ENCODE data around the gene NDEL1.

NDEL1 gene

DNA sequence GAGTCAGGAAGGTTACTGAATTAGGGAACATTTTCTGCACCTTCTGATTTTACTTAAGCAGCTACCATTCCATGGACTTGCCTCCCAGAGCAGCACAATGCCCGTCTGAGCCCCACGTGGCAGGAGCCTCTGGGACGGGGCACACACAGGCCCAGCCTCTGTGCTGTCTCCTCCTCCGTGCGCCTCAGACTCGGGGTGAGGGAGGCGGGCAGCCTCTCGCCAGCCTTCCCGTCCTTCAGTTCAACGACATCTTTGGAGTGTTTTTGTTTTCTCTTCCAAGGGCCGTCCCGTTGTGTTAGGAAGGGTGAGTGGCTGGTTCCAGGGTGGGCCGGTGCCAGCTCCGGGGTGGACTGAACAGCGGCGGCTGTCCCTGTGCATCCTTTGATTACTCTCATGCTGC is 31.8 kb downstream of the NDEL1 start:
- no peaks in the 10 kb centered on the region for H3K27me3 ChIP-seq (ENCODE audit: control insufficient read depth in 1 of 2, insufficient read depth in 2 of 2, low read length in 2 of 2)
- H3K4me1 ChIP-seq (ENCODE audit: control insufficient read depth, insufficient read depth, low read length): peaks cover 33% of the 10 kb centered on the region
- H3K9me3 ChIP-seq (ENCODE audit: control insufficient read depth in 2 of 2, low read length in 2 of 2): no peaks in the 10 kb centered on the region
- no peak overlapping the region for H3K27ac ChIP-seq (ENCODE audit: low read length)
- H3K9ac ChIP-seq (ENCODE audit: low read length in 2 of 2): no peak overlapping the region
- H3K36me3 ChIP-seq (ENCODE audit: control insufficient read depth in 2 of 2, insufficient read depth in 2 of 2, low read length in 2 of 2): peaks cover 32 to 44% of the 10 kb centered on the region in 2 donors
- H3K4me3 ChIP-seq (ENCODE audit: low read length in 2 of 2): no peak overlapping the region

DNA sequence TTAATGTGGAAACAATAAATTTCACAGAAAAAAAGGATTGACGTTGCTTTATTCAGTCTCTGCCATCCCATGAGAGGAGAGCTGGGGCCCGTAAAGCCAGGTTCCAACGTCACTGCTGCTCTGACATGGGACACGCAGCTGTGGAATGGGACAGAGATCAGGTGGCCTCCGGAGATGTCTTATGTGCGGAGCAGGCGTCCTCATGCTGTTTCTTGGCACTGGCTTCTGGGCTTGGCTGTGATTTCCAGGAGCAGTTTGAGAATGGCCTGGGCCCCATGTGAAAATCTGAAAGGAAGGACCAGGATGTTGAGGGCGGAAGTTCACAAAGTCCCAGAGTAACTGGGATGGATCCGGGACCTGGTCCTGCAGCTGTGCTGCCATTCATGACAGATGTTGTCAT is 32.4 kb downstream of the NDEL1 start:
- no peak overlapping the region for H3K9ac ChIP-seq (ENCODE audit: low read length in 2 of 2)
- no peaks in the 10 kb centered on the region for H3K9me3 ChIP-seq (ENCODE audit: control insufficient read depth in 2 of 2, low read length in 2 of 2)
- no peak overlapping the region for H3K4me3 ChIP-seq (ENCODE audit: low read length in 2 of 2)
- peaks cover 33% of the 10 kb centered on the region for H3K4me1 ChIP-seq (ENCODE audit: control insufficient read depth, insufficient read depth, low read length)
- no peaks in the 10 kb centered on the region for H3K27me3 ChIP-seq (ENCODE audit: control insufficient read depth in 1 of 2, insufficient read depth in 2 of 2, low read length in 2 of 2)
- no peak overlapping the region for H3K27ac ChIP-seq (ENCODE audit: low read length)
- peaks cover 27 to 45% of the 10 kb centered on the region in 2 donors for H3K36me3 ChIP-seq (ENCODE audit: control insufficient read depth in 2 of 2, insufficient read depth in 2 of 2, low read length in 2 of 2)

DNA sequence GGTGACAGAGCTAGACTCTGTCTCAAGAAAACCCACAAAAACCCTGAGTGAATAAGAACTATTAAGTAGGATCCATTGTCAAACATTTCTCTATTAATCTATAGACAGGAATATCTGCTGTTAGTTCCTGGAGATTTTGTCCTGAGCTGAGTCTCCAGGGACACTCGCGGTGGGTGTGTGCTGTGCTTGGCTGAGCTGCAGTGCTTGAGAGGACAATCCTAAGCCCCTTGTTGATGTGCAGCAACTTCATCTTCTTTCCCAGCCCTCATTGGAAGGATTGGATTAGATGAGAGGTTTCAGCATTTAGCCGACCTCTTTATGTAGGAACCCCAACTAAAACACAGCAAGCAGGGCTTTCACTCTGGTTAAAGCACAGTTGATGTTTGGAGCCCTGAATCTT is 33.3 kb downstream of the NDEL1 start:
- Histone ChIP-seq H3K9me3 (ENCODE audit: control insufficient read depth in 2 of 2, low read length in 2 of 2) (no peaks in the 10 kb centered on the region), H3K27ac (ENCODE audit: low read length) (no peak overlapping the region), H3K36me3 (ENCODE audit: control insufficient read depth in 2 of 2, insufficient read depth in 2 of 2, low read length in 2 of 2) (peaks cover 28 to 44% of the 10 kb centered on the region in 2 donors), H3K27me3 (ENCODE audit: control insufficient read depth in 1 of 2, insufficient read depth in 2 of 2, low read length in 2 of 2) (no peaks in the 10 kb centered on the region), H3K9ac (ENCODE audit: low read length in 2 of 2) (no peak overlapping the region), H3K4me3 (ENCODE audit: low read length in 2 of 2) (no peak overlapping the region), H3K4me1 (ENCODE audit: control insufficient read depth, insufficient read depth, low read length) (peaks cover 33% of the 10 kb centered on the region)

DNA sequence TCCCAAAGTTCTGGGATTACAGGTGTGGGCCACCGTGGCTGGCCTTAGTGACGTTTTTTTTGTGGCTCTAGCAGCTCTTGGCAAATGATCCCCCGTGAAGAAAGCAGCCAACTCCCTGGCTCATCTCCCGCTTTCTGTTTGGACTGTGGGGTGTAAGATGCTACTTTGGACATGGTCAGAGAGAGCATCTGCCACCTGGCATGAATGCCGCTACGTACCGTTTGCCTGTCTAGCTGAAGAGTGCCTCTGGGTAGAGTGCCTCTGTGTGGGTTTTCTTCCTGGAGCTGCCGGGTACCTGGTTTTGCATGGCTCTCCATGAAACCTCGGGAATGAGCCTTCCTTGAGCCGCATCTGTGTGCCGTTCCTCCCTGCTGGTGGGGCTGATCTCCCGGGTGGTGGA is 34.3 kb downstream of the NDEL1 start:
- Histone ChIP-seq H3K9ac (ENCODE audit: low read length in 2 of 2) (no peak overlapping the region), H3K4me3 (ENCODE audit: low read length in 2 of 2) (no peak overlapping the region), H3K36me3 (ENCODE audit: control insufficient read depth in 2 of 2, insufficient read depth in 2 of 2, low read length in 2 of 2) (peaks cover 34 to 44% of the 10 kb centered on the region in 2 donors), H3K27ac (ENCODE audit: low read length) (peak overlapping the region; percentile 31), H3K27me3 (ENCODE audit: control insufficient read depth in 1 of 2, insufficient read depth in 2 of 2, low read length in 2 of 2) (no peaks in the 10 kb centered on the region), H3K4me1 (ENCODE audit: control insufficient read depth, insufficient read depth, low read length) (peaks cover 29% of the 10 kb centered on the region), H3K9me3 (ENCODE audit: control insufficient read depth in 2 of 2, low read length in 2 of 2) (no peaks in the 10 kb centered on the region)

- Histone ChIP-seq H3K27me3 (ENCODE audit: control insufficient read depth in 1 of 2, insufficient read depth in 2 of 2, low read length in 2 of 2) (no peaks in the 10 kb centered on the region), H3K27ac (ENCODE audit: low read length) (peak overlapping the region; percentile 31), H3K36me3 (ENCODE audit: control insufficient read depth in 2 of 2, insufficient read depth in 2 of 2, low read length in 2 of 2) (peaks cover 39 to 48% of the 10 kb centered on the region in 2 donors), H3K9me3 (ENCODE audit: control insufficient read depth in 2 of 2, low read length in 2 of 2) (no peaks in the 10 kb centered on the region), H3K4me1 (ENCODE audit: control insufficient read depth, insufficient read depth, low read length) (peaks cover 24% of the 10 kb centered on the region), H3K4me3 (ENCODE audit: low read length in 2 of 2) (peak overlapping the region; percentile 9 to 15), H3K9ac (ENCODE audit: low read length in 2 of 2) (no peak overlapping the region)
These were observed 34.9 kb downstream of the NDEL1 start for GRCh38 chr17:8470447-8471047.

DNA sequence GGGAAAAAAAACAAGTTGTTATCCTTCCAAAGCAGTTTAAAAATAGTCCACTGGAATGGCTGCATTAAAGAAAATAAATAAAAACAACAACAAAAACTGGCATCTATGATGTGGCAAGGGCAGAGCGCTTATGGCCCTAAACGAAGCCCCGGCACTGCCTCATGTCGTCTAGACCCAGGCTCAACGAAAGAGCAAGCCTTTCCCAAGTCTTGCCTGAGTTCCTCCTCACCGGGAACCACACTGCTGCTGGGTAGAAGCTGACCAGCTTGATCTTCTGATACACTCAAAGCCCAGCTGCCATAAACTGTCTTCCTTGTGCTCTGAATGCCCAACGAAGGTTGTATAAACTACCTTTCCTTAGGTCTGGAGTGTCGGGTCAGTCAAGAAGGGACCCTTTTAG is 37.0 kb downstream of the NDEL1 start:
- Histone ChIP-seq H3K27ac (ENCODE audit: low read length) (no peak overlapping the region), H3K4me3 (ENCODE audit: low read length in 2 of 2) (no peak overlapping the region), H3K9me3 (ENCODE audit: control insufficient read depth in 2 of 2, low read length in 2 of 2) (no peaks in the 10 kb centered on the region), H3K27me3 (ENCODE audit: control insufficient read depth in 1 of 2, insufficient read depth in 2 of 2, low read length in 2 of 2) (no peaks in the 10 kb centered on the region), H3K4me1 (ENCODE audit: control insufficient read depth, insufficient read depth, low read length) (peaks cover 15% of the 10 kb centered on the region), H3K9ac (ENCODE audit: low read length in 2 of 2) (no peak overlapping the region), H3K36me3 (ENCODE audit: control insufficient read depth in 2 of 2, insufficient read depth in 2 of 2, low read length in 2 of 2) (peaks cover 44 to 58% of the 10 kb centered on the region in 2 donors)

GRCh38 chr17:8473451-8474192 is 37.9 kb downstream of the NDEL1 start:
- no peak overlapping the region for H3K27ac ChIP-seq (ENCODE audit: low read length)
- H3K36me3 ChIP-seq (ENCODE audit: control insufficient read depth in 2 of 2, insufficient read depth in 2 of 2, low read length in 2 of 2): peaks cover 43 to 58% of the 10 kb centered on the region in 2 donors

GRCh38 chr17:8474826-8475225 is 39.1 kb downstream of the NDEL1 start:
- Histone ChIP-seq H3K27ac (ENCODE audit: low read length) (no peak overlapping the region), H3K9ac (ENCODE audit: low read length in 2 of 2) (no peak overlapping the region), H3K4me3 (ENCODE audit: low read length in 2 of 2) (no peak overlapping the region), H3K27me3 (ENCODE audit: control insufficient read depth in 1 of 2, insufficient read depth in 2 of 2, low read length in 2 of 2) (no peaks in the 10 kb centered on the region), H3K36me3 (ENCODE audit: control insufficient read depth in 2 of 2, insufficient read depth in 2 of 2, low read length in 2 of 2) (peaks cover 43 to 63% of the 10 kb centered on the region in 2 donors), H3K4me1 (ENCODE audit: control insufficient read depth, insufficient read depth, low read length) (peaks cover 17% of the 10 kb centered on the region), H3K9me3 (ENCODE audit: control insufficient read depth in 2 of 2, low read length in 2 of 2) (no peaks in the 10 kb centered on the region)

More at GRCh38 chr17:8473451-8474192, 37.9 kb downstream of the NDEL1 start:
- Histone ChIP-seq H3K27me3 (ENCODE audit: control insufficient read depth in 1 of 2, insufficient read depth in 2 of 2, low read length in 2 of 2) (no peaks in the 10 kb centered on the region), H3K9ac (ENCODE audit: low read length in 2 of 2) (no peak overlapping the region), H3K4me1 (ENCODE audit: control insufficient read depth, insufficient read depth, low read length) (peaks cover 12% of the 10 kb centered on the region), H3K9me3 (ENCODE audit: control insufficient read depth in 2 of 2, low read length in 2 of 2) (no peaks in the 10 kb centered on the region), H3K4me3 (ENCODE audit: low read length in 2 of 2) (no peak overlapping the region)

- peaks cover 43 to 62% of the 10 kb centered on the region in 2 donors for H3K36me3 ChIP-seq (ENCODE audit: control insufficient read depth in 2 of 2, insufficient read depth in 2 of 2, low read length in 2 of 2)
- H3K4me3 ChIP-seq (ENCODE audit: low read length in 2 of 2): no peak overlapping the region
These were observed 39.5 kb downstream of the NDEL1 start for GRCh38 chr17:8475227-8475626.

GRCh38 chr17:8475781-8476180 is 40.1 kb downstream of the NDEL1 start:
- Histone ChIP-seq H3K4me3 (ENCODE audit: low read length in 2 of 2) (no peak overlapping the region), H3K36me3 (ENCODE audit: control insufficient read depth in 2 of 2, insufficient read depth in 2 of 2, low read length in 2 of 2) (peaks cover 43 to 64% of the 10 kb centered on the region in 2 donors), H3K9me3 (ENCODE audit: control insufficient read depth in 2 of 2, low read length in 2 of 2) (no peaks in the 10 kb centered on the region), H3K27me3 (ENCODE audit: control insufficient read depth in 1 of 2, insufficient read depth in 2 of 2, low read length in 2 of 2) (no peaks in the 10 kb centered on the region), H3K4me1 (ENCODE audit: control insufficient read depth, insufficient read depth, low read length) (peaks cover 16% of the 10 kb centered on the region), H3K9ac (ENCODE audit: low read length in 2 of 2) (no peak overlapping the region), H3K27ac (ENCODE audit: low read length) (no peak overlapping the region)

More at GRCh38 chr17:8475227-8475626, 39.5 kb downstream of the NDEL1 start:
- Histone ChIP-seq H3K27me3 (ENCODE audit: control insufficient read depth in 1 of 2, insufficient read depth in 2 of 2, low read length in 2 of 2) (no peaks in the 10 kb centered on the region), H3K4me1 (ENCODE audit: control insufficient read depth, insufficient read depth, low read length) (peaks cover 17% of the 10 kb centered on the region), H3K9me3 (ENCODE audit: control insufficient read depth in 2 of 2, low read length in 2 of 2) (no peaks in the 10 kb centered on the region), H3K27ac (ENCODE audit: low read length) (no peak overlapping the region), H3K9ac (ENCODE audit: low read length in 2 of 2) (no peak overlapping the region)

- H3K9ac ChIP-seq (ENCODE audit: low read length in 2 of 2): no peak overlapping the region
- no peak overlapping the region for H3K27ac ChIP-seq (ENCODE audit: low read length)
- peaks cover 44 to 62% of the 10 kb centered on the region in 2 donors for H3K36me3 ChIP-seq (ENCODE audit: control insufficient read depth in 2 of 2, insufficient read depth in 2 of 2, low read length in 2 of 2)
- no peak overlapping the region for H3K4me3 ChIP-seq (ENCODE audit: low read length in 2 of 2)
- H3K27me3 ChIP-seq (ENCODE audit: control insufficient read depth in 1 of 2, insufficient read depth in 2 of 2, low read length in 2 of 2): no peaks in the 10 kb centered on the region
- no peaks in the 10 kb centered on the region for H3K9me3 ChIP-seq (ENCODE audit: control insufficient read depth in 2 of 2, low read length in 2 of 2)
- H3K4me1 ChIP-seq (ENCODE audit: control insufficient read depth, insufficient read depth, low read length): peaks cover 20% of the 10 kb centered on the region
These were observed 41.1 kb downstream of the NDEL1 start for GRCh38 chr17:8476741-8477140.
